GM03348 (cell line): ENCODE measurements around the gene POFUT1.
"Not testable (repeated sequence)": the region's sequence is repeated elsewhere in the genome, so short reads cannot be mapped to it uniquely, and the experiment has no call there.

ENCODE experiments used
- DNase-seq: peaks from one replicate; pipeline ENCODE4 v3.0.0; 2012; ENCODE audit warnings: low spot score

The POFUT1 gene

DNA sequence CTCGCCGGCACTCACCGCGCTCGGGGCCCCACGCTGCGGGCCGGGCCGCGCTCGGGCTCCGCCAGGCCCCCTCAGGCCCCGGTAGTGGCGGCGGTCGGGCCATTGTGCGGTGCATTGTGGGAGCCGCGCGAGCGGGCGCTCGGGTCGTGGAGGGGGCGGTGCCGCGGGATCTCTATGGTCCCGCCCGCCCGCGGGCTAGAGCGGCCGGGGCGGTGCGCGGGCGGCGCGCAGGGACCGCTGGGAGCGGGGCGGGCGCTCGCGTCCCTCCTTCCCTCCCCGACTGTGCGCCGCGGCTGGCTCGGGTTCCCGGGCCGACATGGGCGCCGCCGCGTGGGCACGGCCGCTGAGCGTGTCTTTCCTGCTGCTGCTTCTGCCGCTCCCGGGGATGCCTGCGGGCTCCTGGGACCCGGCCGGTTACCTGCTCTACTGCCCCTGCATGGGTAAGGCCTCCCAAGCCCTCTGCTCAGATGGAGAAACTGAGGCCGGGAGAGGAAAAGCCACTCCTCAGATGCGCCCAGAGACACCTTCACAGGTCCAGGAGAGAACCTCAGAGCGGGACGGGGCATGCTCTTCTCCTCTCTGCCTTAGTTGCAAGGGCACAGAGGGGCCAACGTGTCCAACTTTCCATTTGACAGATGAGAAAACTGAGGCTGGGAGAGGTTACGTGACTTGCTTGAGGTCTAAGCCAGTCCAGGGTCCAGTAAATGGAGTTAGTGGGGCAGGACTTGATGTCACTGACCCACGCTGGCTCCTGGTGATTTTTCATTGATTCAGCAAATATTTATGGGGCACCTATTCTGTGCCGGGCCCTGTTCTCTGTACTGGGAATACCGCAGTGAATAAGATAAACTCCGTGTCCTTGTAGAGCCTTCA lies at the start of gene POFUT1, which contains the start of gene PLAGL2:
Gene POFUT1, plus strand, starts transcription at position 255 of the 873 bp plus-strand sequence. Its CDS starts 62 bp downstream, at position 317.
Gene PLAGL2, minus strand, starts transcription at position 118 of the 873 bp plus-strand sequence. CDS start 5,565 bp downstream, outside the sequence.
- DNase-seq, result peak; percentile 100

DNA sequence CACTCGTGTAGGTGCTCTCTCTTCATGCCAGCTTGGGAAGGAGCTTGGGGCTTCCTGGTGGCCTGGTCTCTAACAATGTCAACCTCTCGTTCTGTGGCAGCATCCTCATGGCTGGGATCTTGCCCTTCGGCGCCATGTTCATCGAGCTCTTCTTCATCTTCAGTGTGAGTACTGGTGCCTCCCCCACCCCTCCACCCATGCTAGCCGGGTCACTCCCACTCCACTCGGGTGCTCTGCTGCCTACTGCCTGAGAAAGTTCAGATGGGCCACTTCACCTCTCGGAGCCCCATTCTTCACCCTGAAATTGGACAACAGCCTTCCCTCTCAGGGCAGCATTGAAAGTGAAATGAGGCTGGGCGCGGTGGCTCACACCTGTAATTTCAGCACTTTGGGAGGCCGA lies 49.3 kb upstream of the POFUT1 start:
- no peak for DNase-seq

- no peak for DNase-seq
Measured at GRCh38 chr20:32158943-32159660, 48.6 kb upstream of the POFUT1 start.

- DNase-seq, result no peak
Measured at GRCh38 chr20:32159766-32160221, 47.9 kb upstream of the POFUT1 start.

GRCh38 chr20:32160341-32160740 lies 47.3 kb upstream of the POFUT1 start:
- no peak for DNase-seq

DNA sequence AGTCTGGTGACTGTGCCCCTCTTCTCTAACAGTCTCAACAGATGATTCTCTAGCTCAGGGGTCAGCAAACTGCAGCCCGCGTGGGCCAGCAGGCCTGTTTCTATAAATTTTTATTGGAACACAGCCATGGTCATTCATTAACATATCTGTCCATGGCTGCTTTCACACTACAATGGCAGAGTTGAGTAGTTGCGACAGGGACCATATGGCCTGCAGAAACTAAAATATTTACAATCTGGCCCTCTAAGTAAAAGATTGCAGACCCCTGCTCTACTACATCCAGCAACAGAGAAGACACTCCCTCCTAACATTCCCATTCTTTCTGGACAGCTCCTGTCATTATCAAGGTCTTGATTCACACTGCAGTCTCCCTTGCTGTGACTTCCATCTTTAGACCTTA lies 45.3 kb upstream of the POFUT1 start:
- DNase-seq, result no peak

DNA sequence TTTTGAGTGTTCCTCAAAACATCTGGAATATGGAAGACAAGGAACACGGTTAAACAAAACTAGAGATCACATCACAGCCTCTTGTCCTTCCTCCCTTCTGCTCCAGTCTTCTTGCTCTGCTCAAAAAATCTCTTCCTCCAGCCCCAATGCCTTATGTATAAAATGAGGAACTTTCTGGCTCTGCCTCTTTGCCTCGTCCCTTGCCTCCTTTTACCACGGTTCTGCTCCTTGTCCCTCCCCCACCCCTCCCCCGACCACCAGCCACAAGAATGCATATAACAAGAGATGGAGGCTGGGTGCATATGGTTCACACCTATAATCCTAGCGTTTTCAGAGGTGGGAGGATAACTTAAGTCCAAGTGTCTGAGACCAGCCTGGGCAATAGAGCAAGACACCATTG lies 43.7 kb upstream of the POFUT1 start:
- DNase-seq, result no peak

DNA sequence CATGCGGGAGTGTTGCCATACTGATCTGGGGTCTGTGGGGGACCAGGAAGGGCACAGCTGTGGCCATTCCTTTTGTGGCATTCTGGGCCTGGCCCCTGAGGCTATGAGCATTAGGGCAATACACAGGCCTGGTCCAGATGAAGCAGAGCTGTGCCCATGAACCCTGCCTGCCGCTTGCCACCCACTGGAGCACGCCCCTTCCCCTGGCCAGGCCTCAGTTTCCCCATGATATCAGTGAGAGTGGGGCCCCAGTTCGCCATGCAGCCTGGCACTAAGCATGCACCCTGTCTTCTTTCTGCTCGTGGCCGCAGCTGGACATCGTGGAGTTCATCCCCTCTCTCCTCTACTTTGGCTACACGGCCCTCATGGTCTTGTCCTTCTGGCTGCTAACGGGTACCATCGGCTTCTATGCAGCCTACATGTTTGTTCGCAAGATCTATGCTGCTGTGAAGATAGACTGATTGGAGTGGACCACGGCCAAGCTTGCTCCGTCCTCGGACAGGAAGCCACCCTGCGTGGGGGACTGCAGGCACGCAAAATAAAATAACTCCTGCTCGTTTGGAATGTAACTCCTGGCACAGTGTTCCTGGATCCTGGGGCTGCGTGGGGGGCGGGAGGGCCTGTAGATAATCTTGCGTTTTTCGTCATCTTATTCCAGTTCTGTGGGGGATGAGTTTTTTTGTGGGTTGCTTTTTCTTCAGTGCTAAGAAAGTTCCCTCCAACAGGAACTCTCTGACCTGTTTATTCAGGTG lies 42.5 kb upstream of the POFUT1 start:
- DNase-seq, result no peak

- no peak for DNase-seq
Measured at GRCh38 chr20:32165836-32166545, 41.7 kb upstream of the POFUT1 start.

- no peak for DNase-seq
Measured at GRCh38 chr20:32167552-32167951, 40.1 kb upstream of the POFUT1 start.

DNA sequence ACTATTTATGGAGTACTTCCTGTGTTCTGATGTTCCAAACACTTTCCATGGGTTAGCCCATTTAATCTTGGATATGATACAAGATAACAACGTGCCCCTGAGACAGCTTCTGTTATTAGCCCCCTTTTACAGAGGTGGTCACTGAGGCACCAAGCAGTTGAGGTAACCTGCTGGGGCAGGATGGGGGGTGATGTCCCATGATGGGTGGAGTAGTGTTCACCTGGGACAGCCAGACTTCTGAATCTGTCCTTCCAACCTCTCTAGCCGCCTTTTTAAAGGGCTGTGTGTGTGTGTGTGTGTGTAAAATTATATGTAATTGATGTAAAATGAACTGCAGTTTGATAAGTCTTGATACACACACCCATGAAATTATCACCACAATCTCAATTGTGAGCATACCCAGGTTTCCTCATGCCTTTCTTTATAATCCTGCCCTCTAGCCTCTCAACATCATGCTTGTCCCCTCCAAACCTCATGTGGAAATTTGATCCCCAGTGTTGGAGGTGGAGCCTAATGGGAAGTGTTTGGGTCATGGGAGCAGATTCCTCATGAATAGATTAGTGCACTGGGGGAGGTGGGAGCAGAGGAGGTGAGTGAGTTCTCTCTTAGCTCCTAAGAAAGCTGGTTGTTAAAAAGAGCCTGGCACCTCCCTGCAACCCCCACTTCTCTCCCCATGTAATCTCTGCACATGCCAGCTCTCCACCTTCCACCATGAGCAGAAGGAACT lies 39.3 kb upstream of the POFUT1 start:
- no peak for DNase-seq

- not testable (repeated sequence) for DNase-seq
Measured at GRCh38 chr20:32177696-32178095, 30.0 kb upstream of the POFUT1 start.

- DNase-seq, result no peak
Measured at GRCh38 chr20:32179515-32179914, 28.2 kb upstream of the POFUT1 start.

GRCh38 chr20:32179934-32180333 lies 27.7 kb upstream of the POFUT1 start:
- no peak for DNase-seq

- DNase-seq, result no peak
Measured at GRCh38 chr20:32181606-32182005, 26.1 kb upstream of the POFUT1 start.

GRCh38 chr20:32183947-32184635 lies 23.6 kb upstream of the POFUT1 start:
- no peak for DNase-seq

GRCh38 chr20:32184961-32185603 lies 22.6 kb upstream of the POFUT1 start:
- DNase-seq, result no peak

DNA sequence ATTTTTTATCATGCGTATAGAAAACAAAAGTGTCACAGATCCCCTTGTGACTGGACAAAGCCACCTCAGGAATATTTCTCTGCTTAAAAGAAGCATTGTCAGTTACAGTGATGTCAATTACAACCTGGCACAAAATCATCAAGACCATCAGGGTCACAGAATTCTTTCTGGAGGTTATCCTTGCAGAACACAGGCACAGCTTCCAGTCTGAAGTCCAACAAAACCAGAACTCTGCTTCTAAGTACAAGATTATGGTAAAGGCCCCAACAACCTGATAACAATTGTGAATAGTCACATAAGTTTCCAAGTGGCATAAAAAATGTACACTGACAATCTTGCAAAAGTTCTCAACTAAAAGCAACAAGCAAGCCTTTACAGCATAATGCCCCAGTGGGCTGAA lies 21.2 kb upstream of the POFUT1 start:
- no peak for DNase-seq

DNA sequence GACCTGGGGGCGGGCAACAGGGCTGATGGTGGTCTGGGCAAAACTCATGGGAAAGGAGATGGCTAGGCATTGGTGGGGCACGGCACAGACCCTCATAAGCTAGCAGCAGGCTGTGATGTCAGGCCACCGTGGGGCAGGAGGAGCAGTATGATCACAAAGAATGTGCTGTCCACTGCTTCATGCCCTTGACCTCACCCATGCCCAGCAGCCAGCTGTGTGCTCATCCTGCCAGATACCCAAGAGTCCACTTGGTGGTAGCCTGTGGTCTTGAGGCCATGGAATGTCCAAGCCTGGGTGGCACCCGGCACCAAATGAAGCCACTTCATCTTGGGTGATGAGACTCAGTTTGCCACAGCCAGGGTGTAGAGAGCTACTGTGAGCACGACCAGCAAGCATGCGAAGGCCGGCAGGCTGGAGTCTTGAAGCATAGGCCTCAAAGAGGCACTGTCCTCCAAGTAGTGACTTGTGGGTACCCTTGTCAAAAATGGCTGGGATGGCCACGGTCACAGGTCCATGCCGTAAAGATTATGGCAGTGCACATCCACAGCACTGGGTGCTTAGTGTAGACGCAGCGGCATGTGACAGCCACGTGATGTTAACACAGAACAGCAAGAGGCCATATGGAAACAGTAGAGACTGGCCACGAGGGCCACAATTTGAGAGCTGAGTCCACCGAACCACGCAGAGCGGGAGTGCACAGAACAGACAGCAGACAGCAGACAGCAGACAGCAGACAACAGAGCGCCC lies 19.1 kb upstream of the POFUT1 start:
- no peak for DNase-seq
